Left forelimb (tissue), 1 donor: ENCODE results near the gene SH3PXD2B.
A peak's percentile ranks its signal among the peaks of the same experiment; 100 is the strongest.

Source experiments
- DNase-seq: peaks from one replicate; pipeline ENCODE4 v3.0.0-alpha.2; 2018; ENCODE audit warnings: low spot score

SH3PXD2B gene

DNA sequence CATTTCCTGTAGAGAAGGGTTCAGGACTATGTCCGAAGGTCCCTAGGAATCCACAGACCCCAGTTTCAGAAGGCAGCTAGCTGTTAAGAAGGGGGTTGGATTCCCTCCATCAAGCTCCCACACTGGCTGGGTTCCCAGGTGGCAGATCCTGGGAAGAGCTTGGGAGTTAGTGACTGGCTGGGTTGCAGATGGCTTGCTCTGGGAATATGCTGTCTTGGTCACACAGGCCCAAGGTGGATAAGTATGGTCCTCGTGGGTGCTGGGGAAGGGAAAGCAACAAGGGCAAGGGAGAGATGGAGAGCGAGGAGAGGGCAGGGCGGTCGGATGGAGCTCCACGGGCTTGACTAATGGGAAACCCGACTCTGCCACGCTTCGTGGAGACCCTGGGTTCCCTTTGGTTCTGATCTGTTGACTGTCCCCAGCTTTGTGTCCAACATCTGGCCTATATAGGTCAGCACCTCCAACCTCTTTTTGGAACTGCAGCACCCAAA lies 17.4 kb downstream of the SH3PXD2B start:
- DNase-seq: no peak

DNA sequence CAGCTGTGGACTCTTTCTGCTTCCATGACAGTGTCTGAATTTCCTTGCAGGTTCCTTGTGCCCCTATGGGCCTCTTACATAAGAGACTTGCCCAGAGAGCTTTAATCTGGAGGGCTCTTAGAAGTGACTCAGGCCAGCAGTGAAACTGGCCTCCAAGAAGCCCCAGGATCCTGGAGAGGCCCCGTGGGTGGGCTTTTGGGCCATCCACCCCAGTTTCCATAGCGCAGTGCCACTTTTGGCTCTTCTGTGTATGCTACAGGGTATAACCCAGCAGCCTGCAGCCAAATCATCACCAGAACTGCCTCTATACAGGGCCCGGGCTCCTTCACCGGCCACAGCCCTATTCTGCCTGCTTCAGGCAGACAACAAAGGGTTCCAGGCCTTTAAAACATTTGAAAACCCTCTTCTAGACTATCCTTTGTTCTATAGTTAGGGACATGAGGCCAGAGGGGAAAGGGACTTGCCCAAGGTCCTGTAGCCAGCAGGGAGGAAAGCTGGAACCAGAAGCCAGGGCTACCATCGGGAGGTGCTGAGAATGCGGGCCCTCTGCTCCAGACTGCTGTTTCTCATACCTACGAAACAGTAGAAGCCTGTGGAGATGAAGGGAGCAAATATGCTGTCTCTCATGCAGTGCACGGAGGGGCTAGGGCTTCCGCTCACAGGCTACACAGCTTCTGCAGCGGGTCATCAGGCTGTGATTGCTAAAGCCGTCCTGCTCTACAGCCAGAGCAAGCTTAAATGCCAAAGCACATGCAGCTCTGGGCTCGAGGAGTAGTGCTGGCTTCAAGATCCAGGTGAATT lies 18.0 kb downstream of the SH3PXD2B start:
- no peak for DNase-seq

DNA sequence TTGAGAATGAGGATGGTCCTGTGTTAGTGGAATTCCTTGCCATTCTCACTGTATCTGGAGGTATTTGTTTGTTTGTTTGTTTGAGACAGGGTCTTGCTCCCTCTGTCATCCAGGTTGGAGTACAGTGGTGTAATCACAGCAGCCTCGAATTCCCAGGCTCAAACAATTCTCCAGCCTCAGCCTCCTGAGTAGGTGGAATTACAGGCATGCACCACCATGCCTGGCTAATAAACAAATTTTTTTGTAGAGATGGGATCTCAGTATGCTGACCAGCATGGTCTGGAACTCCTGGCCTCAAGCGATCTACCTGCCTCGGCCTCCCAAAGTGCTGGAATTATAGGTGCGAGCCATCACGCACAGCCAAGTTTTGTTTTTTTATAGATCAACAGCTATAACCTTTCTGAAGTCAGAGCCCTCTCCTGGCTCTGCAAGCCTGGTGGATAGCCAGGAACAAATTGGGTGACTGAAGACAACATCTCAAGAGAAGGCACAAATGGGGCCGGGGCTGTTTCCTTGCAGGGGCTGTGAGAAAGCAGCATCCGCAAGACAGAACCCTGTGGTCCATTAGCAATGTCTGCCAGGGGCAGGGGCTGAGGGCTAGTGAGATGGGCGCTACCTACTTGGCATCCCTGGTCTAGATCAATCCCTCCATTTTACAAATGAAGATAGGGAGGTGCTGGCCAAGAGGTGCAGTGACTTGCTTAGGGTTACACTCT lies 18.8 kb downstream of the SH3PXD2B start:
- DNase-seq: no peak

DNA sequence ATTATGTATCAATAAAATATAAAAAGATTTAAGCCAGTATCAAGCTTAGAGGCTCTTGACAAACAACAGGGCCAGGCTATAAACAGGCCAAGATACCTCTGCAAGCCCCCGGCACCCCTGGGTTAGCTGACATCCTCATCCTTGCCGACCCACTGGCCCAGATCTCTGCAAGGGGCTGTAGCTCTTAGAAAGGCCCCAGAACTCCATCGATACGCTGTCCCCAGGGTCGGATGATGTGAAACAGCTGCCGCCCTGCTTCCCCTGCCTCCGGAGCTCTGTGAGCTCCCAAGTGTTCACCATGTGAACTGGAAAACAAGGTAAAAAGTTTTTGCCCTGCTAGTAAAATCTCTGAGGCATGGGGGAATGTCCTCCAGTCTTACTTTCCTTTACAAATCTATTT lies 20.1 kb downstream of the SH3PXD2B start:
- no peak for DNase-seq

DNA sequence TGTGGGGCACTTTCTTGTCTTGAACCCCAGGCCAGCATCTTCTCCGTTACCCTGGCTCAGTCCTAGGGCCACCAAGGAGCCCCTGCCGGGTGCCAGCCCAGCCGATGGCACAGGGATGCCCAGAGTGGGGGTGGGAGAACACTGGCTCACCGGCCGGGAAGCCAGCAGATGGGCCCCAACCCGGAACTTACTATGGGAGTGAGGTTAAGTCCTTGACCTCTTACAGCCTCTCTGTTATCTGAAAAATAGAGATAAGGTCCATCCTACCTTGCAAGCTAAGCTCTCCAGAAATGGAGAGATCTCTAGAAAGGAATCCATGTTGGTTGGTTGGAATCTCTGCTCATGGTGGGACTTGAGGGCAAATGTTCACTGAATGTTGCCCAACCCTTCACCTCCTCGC lies 20.8 kb downstream of the SH3PXD2B start:
- DNase-seq: no peak

DNA sequence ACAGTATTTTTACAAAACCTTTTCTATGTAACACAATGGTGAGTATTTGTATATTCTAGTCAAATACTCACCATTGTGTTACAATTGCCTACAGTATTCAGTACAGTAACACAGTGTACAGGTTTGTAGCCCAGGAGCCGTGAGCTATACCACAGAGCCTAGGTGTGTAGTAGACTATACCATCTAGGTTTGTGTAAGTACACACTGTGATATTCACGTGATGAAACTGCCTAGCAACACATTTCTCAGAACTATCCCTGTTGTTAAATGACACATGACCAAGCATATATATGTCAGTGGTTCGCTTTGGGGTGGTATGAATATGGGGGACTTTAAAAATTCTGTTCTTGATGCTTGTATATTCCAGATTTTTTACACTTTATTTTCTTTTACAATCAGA lies 21.3 kb downstream of the SH3PXD2B start:
- DNase-seq: no peak

DNA sequence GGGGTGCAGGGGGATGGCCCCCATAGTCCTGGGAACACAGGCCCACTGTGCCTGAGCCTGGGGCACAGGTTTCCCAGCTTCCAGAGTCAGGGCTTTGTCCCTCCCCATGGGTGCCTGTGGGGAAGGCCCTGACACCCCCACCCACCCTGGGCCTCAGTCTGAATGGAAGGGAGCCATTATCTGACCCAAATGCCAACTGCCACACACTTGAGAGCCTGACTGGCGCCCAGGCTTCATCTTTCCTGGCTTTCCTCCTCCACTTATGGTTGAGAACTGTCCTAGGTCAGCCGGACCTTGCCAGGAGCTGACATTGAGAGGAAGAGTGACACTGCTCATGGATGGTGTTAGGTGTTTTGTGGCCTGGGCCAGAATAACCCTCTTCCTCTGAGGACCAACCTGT lies 24.0 kb downstream of the SH3PXD2B start:
- DNase-seq: no peak

DNA sequence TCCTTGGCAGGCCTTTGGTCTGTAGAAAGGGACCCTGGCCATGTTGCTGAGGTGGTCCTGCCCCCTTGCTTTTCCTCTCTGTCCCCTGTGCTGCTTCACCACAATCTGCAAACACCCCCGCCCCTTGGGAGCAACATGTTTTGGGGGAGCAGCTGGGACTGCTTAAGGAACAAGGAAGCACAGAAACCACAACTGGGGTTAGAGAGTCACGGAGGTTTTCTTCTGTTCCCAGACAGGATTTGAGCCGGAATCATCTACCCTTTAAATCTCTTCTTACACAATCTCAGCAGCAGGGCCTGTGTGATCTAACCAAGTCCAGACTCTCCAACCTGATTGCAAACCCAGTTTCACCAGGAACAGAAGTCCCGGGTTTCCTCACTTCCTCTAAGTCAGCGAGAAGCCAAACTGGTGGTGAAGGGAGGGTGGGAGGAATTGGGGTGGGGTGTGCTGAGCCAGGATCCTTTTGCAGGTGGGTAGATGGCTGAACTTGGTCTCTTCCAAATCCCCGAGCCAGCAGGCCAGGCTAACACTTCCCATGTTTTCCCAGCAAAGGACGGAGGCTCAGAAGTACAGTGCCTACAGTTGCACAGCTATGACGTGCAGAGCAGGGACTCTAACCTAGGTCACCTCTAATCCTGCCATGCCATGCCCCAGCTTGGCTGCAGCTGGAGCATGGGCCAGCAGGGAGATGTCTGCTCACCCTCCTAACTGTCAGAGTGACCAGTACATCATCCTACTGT lies 25.0 kb downstream of the SH3PXD2B start:
- DNase-seq: no peak

DNA sequence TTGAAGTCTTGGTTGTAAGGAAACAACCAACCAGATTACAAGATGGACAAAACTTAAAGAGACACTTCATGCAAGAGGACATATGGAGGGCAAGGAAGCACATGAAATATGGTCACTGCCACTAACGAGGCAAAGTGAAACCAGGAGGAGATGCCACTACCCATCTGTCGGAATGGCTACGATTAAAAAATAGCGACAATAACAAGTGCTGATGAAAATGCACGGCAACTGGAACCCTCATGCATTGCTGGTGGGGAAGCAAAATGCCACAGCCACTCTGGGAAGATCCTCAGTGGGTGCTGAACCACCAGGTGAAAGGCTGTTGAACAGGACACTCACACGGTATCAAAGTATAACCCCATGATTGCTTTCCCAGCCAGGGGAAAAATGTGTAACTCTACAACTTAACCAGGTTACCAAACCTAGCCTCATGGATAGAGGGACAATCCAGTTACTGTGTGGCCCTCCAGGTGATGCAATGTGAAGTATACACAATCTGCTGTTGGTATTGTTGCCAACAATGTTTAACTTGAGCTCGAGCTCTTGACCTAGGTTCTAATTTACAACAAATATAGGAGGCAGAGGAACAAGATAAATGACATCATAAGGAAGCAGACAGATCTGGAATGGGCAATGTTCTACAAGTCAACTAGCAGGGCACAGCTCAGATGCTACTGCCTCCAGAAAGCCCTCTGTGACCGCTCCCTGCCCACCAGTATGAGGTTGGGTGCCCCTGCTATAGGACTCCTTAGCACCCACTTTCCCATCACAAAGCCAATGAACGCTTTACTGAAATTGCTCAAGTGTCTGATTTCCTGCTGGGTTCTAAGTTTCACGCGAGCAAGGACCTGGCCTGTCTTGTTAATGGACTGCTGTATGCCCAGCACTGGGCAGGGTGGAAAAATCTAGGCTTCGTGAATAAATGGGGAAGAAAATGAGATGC lies 25.8 kb downstream of the SH3PXD2B start:
- no peak for DNase-seq

DNA sequence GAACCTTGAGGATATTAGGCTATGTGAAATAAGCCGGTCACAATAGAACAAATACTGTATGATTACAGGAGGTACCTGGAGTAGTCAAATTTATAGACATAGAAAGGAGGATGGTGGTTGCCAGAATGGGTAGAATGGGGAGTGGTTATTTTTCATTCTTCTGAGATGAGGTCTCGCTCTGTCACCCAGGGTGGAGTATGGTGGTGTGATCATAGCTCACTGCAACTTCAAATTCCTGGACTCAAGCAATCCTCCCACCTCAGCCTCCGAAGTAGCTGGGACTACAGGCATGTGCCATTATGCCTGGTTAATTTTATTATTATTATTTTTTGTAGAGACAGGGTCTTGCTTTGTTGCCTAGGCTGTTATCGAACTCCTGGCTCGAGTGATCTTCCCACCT lies 27.1 kb downstream of the SH3PXD2B start:
- no peak for DNase-seq

DNA sequence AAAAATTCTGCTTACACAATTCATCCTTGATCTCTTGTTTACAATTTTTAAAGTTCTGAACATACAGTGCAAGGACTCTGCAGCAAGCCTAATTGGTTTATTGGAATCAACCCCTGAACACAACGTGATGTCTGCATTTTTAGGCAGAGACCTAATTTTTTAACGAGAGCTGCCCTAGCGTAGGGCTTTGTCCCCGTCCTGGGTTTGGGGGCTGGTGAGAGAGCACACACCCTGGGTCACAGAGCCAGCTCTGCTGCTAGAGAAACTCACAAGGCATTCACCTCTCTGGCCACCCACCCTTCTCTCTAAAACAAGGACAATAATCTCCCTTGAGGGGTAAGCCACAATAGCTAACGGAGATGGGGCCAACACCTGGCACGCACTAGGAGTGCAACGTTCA lies 28.2 kb downstream of the SH3PXD2B start:
- no peak for DNase-seq

DNA sequence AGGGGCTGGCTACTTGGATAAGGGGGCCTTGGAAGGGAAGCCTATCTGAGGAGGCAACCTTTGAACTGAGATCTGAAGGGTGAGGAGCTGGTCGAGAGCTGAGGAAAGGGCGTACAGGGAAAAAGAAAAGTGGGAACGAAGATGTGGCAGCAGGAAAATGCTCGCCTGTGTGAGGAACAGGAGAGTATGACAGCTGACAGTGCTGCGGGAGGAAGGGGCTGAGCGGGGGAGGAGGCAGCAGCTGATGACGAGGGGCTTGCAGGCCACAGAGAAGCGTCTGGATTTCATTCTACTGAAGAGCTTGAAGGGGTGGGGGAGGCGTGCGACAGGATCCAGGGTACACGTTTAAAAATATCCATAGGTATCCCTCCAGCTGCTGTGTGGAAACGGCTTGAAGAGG lies 28.9 kb downstream of the SH3PXD2B start:
- DNase-seq: no peak

DNA sequence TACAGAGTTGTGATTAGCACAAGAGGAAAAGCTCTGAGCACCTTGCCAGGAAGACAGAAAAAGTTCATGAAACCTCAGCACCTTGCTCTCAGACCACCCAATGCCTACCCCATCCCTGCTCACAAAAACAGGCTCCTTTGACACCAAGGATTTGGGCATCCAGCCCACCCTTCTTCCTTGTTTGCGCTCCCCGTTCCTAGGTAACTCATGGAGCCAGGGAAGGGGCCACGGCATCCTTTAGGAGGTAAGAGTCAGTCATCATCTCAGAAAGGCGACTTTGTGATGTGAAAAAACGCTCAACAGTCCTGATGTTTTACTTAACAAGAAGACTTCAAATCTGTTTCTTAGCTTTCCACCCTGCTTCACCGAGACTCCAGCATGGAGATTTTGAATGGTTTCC lies 29.5 kb downstream of the SH3PXD2B start:
- no peak for DNase-seq

DNA sequence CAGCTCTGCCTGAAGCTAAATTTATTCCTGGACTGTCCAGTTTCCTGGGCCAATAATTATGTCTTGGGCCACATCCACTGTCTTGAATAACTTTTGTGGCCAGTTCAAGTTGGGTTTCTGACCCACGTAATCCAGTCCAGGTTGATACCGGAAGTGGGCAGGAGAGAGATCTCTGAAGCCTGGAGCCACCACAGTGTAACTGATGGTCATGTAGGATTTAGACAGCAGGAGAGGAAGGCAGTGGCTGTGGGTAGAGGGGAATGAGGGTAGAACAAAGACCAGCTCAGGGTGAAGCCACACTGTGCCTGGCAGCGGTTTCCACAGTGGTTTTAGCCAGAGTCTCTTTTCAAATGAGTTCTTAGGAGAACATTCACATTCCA lies 30.2 kb downstream of the SH3PXD2B start:
- DNase-seq: no peak

DNA sequence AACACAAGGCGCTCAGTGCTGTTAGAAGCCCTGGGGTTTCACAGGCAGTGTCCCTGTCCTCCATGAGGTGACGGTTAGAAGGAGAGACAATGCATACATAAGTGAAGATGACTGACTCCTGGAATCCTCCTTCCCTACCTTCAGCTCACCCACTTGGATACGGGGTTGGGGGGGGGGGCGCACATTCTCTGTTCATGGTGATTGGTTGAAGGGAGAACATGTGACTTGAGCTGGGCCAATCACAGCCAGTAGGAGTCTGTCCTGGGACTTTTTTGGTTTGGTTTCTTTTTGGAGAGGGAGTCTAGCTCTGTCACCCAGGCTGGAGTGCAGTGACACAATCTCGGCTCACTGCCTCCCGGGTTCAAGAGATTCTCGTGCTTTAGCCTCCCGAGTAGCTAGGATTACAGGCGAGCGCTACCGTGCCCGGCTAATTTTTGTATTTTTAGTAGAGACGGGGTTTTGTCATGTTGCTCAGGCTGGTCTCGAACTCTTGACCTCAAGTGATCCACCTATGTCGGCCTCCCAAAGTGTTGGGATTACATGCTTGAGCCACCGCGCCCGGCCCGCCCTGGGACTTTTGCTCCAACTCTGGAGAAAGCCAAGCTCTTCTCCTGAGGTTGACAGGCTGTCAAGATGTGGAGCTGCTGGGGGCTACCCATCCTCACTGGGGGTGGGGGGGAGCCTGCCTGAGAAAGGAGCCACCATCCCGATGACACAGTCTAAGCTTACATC lies 30.8 kb downstream of the SH3PXD2B start:
- no peak for DNase-seq

DNA sequence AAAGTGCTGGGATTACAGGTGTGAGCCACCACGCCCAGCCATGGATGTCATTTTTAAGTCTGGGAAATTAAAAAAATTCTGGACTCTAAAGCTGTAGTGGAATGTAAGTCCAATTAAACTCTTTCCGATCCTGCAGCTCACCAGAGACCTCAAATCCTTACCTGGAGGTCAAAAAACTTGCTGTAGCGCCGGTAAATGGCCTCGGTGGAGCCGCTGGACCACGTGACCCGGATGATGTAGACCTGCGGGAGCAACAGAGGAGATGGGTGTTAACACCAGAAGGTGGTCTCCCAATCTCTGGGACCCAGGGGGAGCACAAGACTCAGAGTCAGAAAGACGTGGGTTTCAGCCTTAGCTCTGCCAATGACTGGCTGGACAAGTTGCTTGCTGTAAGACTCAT lies 32.1 kb downstream of the SH3PXD2B start:
- DNase-seq: no peak

DNA sequence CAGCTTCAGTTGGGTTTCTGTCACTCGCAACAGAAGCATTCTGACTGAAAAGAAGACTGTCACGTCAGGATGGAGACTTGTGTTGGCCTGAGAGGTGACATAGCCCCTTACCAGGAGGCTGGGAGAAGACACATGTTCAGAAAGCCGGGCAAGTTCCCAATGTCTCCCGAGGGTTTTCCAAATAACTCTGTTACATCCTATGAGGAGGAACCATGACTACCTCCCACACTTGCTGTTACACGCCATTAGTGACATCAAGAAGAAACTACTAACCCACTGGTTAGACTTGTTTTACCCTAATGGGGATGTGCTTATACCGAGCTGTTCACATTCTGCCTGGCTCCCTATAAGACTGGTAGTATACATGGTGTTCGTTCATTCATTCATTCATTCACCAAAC lies 33.3 kb downstream of the SH3PXD2B start:
- DNase-seq: no peak

DNA sequence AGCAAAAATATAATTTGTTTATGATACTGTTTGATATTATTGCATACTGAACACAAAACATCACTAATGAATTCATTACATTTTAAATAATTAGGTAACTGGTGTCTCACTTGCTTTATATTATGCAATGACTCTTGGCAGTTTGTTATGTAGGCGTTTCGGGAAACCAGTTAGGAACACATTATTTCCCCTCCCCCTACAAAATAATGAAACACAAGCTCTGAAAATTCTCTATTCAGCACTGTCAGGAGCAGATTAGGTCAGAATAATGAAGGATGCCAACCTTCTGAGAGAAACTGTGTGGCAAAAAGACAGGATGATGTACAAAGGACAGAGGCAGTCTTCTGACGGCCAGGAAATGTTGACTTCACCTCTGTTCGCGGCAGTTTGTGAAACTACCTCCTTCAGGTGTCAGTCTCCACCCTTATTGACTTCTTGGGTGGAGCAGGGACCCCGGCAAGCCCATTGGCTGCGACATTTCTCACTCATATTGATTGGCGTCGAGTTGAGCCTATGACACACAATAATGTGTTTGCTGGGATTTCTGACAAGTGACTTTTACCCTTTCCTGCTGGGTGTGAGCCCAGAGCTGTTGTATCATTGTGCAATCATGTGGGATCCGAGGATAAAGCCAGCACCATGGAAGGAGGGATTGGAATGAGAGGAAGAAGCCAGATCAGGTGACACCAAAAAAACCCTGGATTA lies 33.9 kb downstream of the SH3PXD2B start:
- DNase-seq: no peak

DNA sequence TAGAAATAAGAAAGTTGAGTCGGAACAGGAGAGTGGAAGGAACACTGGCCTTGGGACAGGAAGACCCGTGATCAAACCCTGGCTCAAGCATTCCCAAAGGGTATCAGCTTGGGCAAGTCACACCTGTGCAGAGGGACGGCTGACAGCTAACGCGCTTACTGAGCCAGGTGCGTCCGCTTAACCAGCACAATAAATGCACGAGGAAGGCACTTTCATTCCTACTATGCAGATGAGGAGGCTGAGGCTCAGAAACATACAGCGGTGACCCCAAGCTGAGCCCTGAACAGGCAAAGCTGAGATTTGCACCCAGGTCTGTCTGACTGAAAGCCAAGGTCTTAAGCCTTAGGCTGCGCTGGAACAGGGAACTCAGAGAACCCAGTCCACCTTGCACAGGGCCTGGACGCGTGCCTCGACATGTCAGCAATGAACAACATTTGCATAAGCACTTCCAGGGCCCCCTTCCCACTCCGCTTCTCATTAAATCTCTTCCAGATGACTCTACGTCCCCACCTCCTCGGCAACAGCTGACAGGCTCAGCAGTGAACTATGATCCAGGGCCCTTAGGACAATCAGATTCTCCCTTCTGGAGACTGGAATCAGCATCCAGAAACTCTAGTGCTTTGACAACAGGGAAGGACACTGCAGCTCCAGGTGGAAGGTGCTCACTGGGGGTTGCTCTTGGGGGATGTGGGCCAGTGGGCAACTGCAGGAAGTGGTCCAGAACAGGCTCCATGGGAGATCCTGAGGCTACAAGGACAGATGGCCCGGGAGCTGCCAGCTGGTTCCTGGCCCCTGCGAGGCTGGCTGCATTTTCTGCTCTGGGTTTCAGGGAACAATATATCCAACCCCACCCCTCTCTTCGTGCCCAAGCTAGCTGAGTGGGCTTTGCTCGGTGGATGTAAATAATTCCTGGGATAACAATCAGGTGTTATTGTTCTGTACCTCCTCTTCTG lies 35.2 kb downstream of the SH3PXD2B start:
- peak; percentile 86 for DNase-seq
